DOHH2 (cell line): Measurements from ENCODE around the gene ATP5PB.
A peak's percentile ranks its signal among the peaks of the same experiment; 100 is the strongest.

Experiments used
- H3F3A ChIP-seq: fragments of 200-600 bp; sonication (generic), shearing (Covaris generic); 2 replicates; pipeline ENCODE4 v1.6.0; 2016; ENCODE audit warnings: antibody characterized with exemption, mild to moderate bottlenecking; ENCODE audit not compliant: control insufficient read depth, insufficient read depth
- H3K27ac ChIP-seq: fragments of 200-600 bp; sonication (generic); 2 replicates; pipeline ENCODE4 v1.5.1; 2014; ENCODE audit warnings: low read depth, mild to moderate bottlenecking, low read length, moderate library complexity
- H3K27me3 ChIP-seq: fragments of 200-600 bp; sonication (generic); 2 replicates; pipeline ENCODE4 v1.6.1; 2014; ENCODE audit warnings: mild to moderate bottlenecking, low read length, mixed read lengths; ENCODE audit not compliant: control insufficient read depth
- H3K36me3 ChIP-seq: fragments of 200-600 bp; sonication (generic); 2 replicates; pipeline ENCODE4 v1.6.1; 2014; ENCODE audit warnings: mild to moderate bottlenecking, low read length, moderate library complexity, mixed read lengths; ENCODE audit not compliant: control insufficient read depth
- H3K4me1 ChIP-seq: fragments of 200-600 bp; sonication (generic); 2 replicates; pipeline ENCODE4 v1.6.1; 2014; ENCODE audit warnings: mild to moderate bottlenecking, low read length, mixed read lengths; ENCODE audit not compliant: control insufficient read depth
- H3K4me2 ChIP-seq: fragments of 200-600 bp; sonication (generic); 2 replicates; pipeline ENCODE4 v1.6.0; 2014; ENCODE audit warnings: mild to moderate bottlenecking, low read length, moderate library complexity
- H3K4me3 ChIP-seq: fragments of 200-600 bp; sonication (generic); 2 replicates; pipeline ENCODE4 v1.5.1; 2014; ENCODE audit warnings: mild to moderate bottlenecking, low read length, mixed read lengths
- H3K79me2 ChIP-seq: fragments of 200-600 bp; sonication (generic); 2 replicates; pipeline ENCODE4 v1.6.1; 2014; ENCODE audit warnings: mild to moderate bottlenecking, low read length, mixed read lengths; ENCODE audit not compliant: control insufficient read depth
- H3K9me2 ChIP-seq: fragments of 200-600 bp; sonication (generic); replicated peaks from 2 replicates; pipeline ENCODE4 v1.6.1; 2014; ENCODE audit warnings: mild to moderate bottlenecking, low read length, mixed read lengths; ENCODE audit not compliant: control insufficient read depth
- H3K9me3 ChIP-seq: fragments of 200-600 bp; sonication (generic); 2 replicates; pipeline ENCODE4 v1.6.1; 2014; ENCODE audit warnings: antibody characterized with exemption, low read length, mixed read lengths; ENCODE audit not compliant: control insufficient read depth, insufficient read depth
- H4K20me1 ChIP-seq: fragments of 200-600 bp; sonication (generic); 2 replicates; pipeline ENCODE4 v1.6.0; 2014; ENCODE audit warnings: low read depth, mild to moderate bottlenecking, antibody characterized with exemption, low read length, moderate library complexity; ENCODE audit not compliant: control insufficient read depth, insufficient read depth
- EZH2phosphoT487 ChIP-seq: fragments of 200-600 bp; sonication (generic); IDR thresholded peaks from 2 replicates; pipeline ENCODE4 v1.6.1; 2017; ENCODE audit warnings: borderline replicate concordance, mild to moderate bottlenecking, antibody characterized with exemption, low read length, moderate library complexity, mixed read lengths
- TF ChIP-seq, protein P1 (sequence below): fragments of 200-600 bp; sonication (generic); IDR thresholded peaks from one replicate; pipeline ENCODE4 v1.5.1; 2014; ENCODE audit warnings: antibody characterized with exemption, mild to moderate bottlenecking, low read depth, low read length; ENCODE audit not compliant: poor library complexity, severe bottlenecking

Gene ATP5PB

DNA sequence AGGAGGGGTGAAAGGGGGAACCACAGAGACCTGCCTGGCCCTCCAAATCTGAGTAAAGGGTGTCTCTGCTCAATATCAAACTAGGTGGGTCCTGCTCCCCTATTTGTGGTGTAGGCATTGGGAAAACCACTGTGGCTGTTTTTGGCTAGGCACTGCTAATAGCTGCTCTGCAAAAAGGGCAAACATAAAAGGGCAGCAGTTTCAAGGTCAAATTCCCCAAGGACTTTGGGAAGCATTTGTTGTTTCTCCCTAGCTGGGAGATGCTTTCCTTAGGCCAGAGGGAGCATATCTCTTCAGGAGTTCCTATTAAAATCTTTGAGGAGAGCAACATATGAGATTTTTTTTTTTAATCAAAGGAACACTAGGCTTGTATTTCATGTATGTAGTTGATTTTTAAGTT, 26.9 kb downstream of the ATP5PB start:
- Histone ChIP-seq H3K9me3 (no peaks in the 10 kb centered on the region), H4K20me1 (no peaks in the 10 kb centered on the region), H3K79me2 (no peaks in the 10 kb centered on the region), H3K36me3 (peaks cover 4% of the 10 kb centered on the region; the same call in 1 of the 2 replicates), H3K27me3 (no peaks in the 10 kb centered on the region), H3K4me2 (peak overlapping the region; percentile 66), H3F3A (peaks cover 7% of the 10 kb centered on the region), H3K4me1 (peaks cover 51% of the 10 kb centered on the region), H3K27ac (no peak overlapping the region), H3K4me3 (peak overlapping the region; percentile 43), H3K9me2 (no peaks in the 10 kb centered on the region)
- TF ChIP-seq, protein P1, sequence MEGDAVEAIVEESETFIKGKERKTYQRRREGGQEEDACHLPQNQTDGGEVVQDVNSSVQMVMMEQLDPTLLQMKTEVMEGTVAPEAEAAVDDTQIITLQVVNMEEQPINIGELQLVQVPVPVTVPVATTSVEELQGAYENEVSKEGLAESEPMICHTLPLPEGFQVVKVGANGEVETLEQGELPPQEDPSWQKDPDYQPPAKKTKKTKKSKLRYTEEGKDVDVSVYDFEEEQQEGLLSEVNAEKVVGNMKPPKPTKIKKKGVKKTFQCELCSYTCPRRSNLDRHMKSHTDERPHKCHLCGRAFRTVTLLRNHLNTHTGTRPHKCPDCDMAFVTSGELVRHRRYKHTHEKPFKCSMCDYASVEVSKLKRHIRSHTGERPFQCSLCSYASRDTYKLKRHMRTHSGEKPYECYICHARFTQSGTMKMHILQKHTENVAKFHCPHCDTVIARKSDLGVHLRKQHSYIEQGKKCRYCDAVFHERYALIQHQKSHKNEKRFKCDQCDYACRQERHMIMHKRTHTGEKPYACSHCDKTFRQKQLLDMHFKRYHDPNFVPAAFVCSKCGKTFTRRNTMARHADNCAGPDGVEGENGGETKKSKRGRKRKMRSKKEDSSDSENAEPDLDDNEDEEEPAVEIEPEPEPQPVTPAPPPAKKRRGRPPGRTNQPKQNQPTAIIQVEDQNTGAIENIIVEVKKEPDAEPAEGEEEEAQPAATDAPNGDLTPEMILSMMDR, result no peak
- no peak for TF ChIP-seq EZH2phosphoT487

DNA sequence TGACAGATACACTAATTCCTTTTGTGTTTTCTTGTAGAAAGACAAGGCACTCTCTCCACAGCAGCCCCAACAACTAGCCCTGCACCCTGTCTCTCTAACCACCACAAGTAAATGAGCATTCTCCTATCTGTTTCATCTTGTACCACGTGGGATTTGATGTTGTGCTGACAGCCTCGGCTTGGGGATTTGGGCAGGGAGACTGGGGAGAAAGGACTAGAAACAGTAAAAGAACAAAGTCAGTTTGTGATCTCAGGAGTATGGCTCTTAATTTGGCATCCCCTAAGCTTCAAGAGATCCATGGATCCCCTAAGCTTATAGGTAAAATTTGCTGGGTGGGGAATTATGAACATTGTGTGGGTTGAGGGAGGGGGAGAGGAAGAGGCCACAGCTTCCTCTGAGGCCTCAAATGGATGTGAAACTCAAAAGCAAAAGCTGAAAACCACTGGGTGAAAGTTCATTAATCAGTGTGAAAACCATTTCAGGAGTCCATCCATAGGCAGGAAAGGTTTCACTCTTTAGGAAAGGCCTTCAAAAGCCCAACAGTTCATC, 27.6 kb downstream of the ATP5PB start:
- no peaks in the 10 kb centered on the region for H3K79me2 ChIP-seq
- no peaks in the 10 kb centered on the region for H3K9me2 ChIP-seq
- no peaks in the 10 kb centered on the region for H3K9me3 ChIP-seq
- peak overlapping the region; percentile 66 for H3K4me2 ChIP-seq
- H3K36me3 ChIP-seq, result peaks cover 4% of the 10 kb centered on the region; the same call in 1 of the 2 replicates
- H3K27me3 ChIP-seq, result no peaks in the 10 kb centered on the region
- peak overlapping the region; percentile 11; the same call in 1 of the 2 replicates for H3K27ac ChIP-seq
- peaks cover 48% of the 10 kb centered on the region for H3K4me1 ChIP-seq
- H3F3A ChIP-seq, result peaks cover 2% of the 10 kb centered on the region; the same call in 1 of the 2 replicates
- H4K20me1 ChIP-seq, result no peaks in the 10 kb centered on the region
- peak overlapping the region; percentile 43 for H3K4me3 ChIP-seq
- TF ChIP-seq, protein P1, result no peak
- TF ChIP-seq EZH2phosphoT487, result no peak

DNA sequence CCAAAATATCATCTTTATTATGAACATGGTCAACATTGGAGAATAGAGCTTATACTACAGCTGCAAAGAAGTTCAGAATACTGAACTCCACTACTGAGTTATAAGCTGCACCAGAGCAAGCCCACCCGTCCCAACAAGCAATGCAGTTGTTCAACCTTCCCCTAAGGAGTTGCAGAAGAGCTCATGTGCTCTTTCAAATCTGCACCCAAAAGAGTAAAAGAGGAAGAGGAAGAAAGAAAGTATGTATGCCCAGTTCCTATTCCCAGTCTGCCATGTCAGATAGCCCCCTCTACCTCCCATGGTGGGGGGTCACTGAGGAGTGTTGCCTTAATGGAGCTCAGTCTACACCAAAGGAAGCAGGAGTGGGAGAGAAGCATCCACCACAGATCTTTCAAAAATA, 31.4 kb downstream of the ATP5PB start:
- Histone ChIP-seq H3K27ac (no peak overlapping the region), H3K4me3 (no peak overlapping the region), H3K9me2 (no peaks in the 10 kb centered on the region), H3K27me3 (no peaks in the 10 kb centered on the region), H3K9me3 (no peaks in the 10 kb centered on the region), H4K20me1 (no peaks in the 10 kb centered on the region), H3K36me3 (peaks cover 4% of the 10 kb centered on the region; the same call in 1 of the 2 replicates), H3K4me1 (peaks cover 25% of the 10 kb centered on the region), H3K79me2 (no peaks in the 10 kb centered on the region), H3K4me2 (no peak overlapping the region), H3F3A (no peaks in the 10 kb centered on the region)
- TF ChIP-seq, protein P1, result no peak
- no peak for TF ChIP-seq EZH2phosphoT487
